Subcutaneous abdominal adipose tissue (tissue), 5 donors: ENCODE results near the gene CEMIP.
"Not testable (repeated sequence)": the region's sequence is repeated elsewhere in the genome, so short reads cannot be mapped to it uniquely, and the experiment has no call there.

ENCODE experiments used
- H3K27ac ChIP-seq: one replicate; pipeline ENCODE4 v1.7.0; 2013; ENCODE audit warnings: low read depth, mild to moderate bottlenecking, inconsistent platforms, low read length, moderate library complexity
- H3K27me3 ChIP-seq, 5 donors: one replicate each; pipeline ENCODE4 v1.7.0; 2013; ENCODE audit warnings: low read length in 5 of 5, inconsistent platforms in 1 of 5; ENCODE audit not compliant: control insufficient read depth in 5 of 5, insufficient read depth in 4 of 5
- H3K36me3 ChIP-seq, 5 donors: one replicate each; pipeline ENCODE4 v1.7.0; 2013; ENCODE audit warnings: low read length in 5 of 5; ENCODE audit not compliant: control insufficient read depth in 5 of 5, insufficient read depth in 5 of 5
- H3K4me1 ChIP-seq, 5 donors: one replicate each; pipeline ENCODE4 v1.7.0; 2013; ENCODE audit warnings: low read length in 5 of 5, mild to moderate bottlenecking in 3 of 5, moderate library complexity in 1 of 5; ENCODE audit not compliant: control insufficient read depth in 5 of 5, insufficient read depth in 5 of 5
- H3K4me3 ChIP-seq, 5 donors: one replicate each; pipeline ENCODE4 v1.7.0; 2013; ENCODE audit warnings: low read length in 5 of 5, low read depth in 1 of 5
- H3K9ac ChIP-seq, 5 donors: one replicate each; pipeline ENCODE4 v1.7.0; 2013; ENCODE audit warnings: low read length in 5 of 5, mild to moderate bottlenecking in 4 of 5, moderate library complexity in 3 of 5
- H3K9me3 ChIP-seq, 5 donors: one replicate each; pipeline ENCODE4 v1.7.0; 2013; ENCODE audit warnings: low read length in 5 of 5; ENCODE audit not compliant: control insufficient read depth in 5 of 5
- donor health status: healthy.
- donor health status: healthy.
- donor health status: healthy.
- donor health status: healthy.
- donor health status: healthy.

Gene CEMIP

DNA sequence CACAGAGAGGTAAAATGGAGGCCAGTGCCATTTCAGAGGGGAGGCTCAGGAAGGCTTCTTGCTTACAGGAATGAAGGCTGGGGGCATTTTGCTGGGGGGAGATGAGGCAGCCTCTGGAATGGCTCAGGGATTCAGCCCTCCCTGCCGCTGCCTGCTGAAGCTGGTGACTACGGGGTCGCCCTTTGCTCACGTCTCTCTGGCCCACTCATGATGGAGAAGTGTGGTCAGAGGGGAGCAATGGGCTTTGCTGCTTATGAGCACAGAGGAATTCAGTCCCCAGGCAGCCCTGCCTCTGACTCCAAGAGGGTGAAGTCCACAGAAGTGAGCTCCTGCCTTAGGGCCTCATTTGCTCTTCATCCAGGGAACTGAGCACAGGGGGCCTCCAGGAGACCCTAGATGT lies 170.6 kb downstream of the CEMIP start:
- Histone ChIP-seq H3K9ac (no peak overlapping the region), H3K36me3 (peaks cover 4 to 83% (median 61%) of the 10 kb centered on the region in 5 donors), H3K27me3 (no peaks in the 10 kb centered on the region), H3K4me1 (peaks cover 0 to 7% (median 4%) of the 10 kb centered on the region in 5 donors), H3K9me3 (no peaks in the 10 kb centered on the region), H3K27ac (no peak overlapping the region), H3K4me3 (no peak overlapping the region)

- H3K9ac ChIP-seq = no peak overlapping the region
- H3K27me3 ChIP-seq = no peaks in the 10 kb centered on the region
- peaks cover 4 to 79% (median 61%) of the 10 kb centered on the region in 5 donors for H3K36me3 ChIP-seq
- no peaks in the 10 kb centered on the region for H3K9me3 ChIP-seq
- H3K27ac ChIP-seq = no peak overlapping the region
- no peak overlapping the region for H3K4me3 ChIP-seq
- H3K4me1 ChIP-seq = peaks cover 0 to 5% (median 0%) of the 10 kb centered on the region in 5 donors
Observed at GRCh38 chr15:80950291-80951078, 171.3 kb downstream of the CEMIP start.

DNA sequence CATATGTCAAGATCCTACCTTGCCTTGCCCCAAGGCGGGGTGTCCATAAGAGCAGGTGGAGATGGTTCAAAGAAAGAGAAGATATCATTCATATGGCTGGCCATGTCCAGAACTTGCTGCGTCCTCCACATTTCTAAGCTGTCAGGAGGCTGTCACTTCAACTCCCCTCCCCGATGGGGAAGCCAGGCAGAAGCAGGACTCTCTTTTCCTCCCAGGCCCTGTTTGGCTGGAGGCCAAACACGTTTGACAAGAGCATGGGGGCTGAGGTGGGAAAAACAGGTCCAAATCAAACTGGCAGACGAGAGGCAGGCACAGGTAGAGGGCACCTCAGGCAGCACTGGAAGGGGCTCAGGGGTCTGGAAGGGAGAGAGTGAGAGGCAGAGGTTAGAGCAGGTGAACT lies 172.8 kb downstream of the CEMIP start:
- Histone ChIP-seq H3K9me3 (no peaks in the 10 kb centered on the region), H3K27me3 (no peaks in the 10 kb centered on the region), H3K9ac (no peak overlapping the region), H3K36me3 (peaks cover 4 to 65% (median 55%) of the 10 kb centered on the region in 5 donors), H3K4me3 (no peak overlapping the region), H3K27ac (no peak overlapping the region), H3K4me1 (no peaks in the 10 kb centered on the region)

- Histone ChIP-seq H3K27ac (no peak overlapping the region), H3K36me3 (peaks cover 4 to 51% (median 41%) of the 10 kb centered on the region in 5 donors), H3K4me1 (no peaks in the 10 kb centered on the region), H3K9me3 (no peaks in the 10 kb centered on the region), H3K27me3 (no peaks in the 10 kb centered on the region), H3K4me3 (no peak overlapping the region), H3K9ac (no peak overlapping the region)
Observed at GRCh38 chr15:80953001-80953952, 174.1 kb downstream of the CEMIP start.

- peaks cover 7 to 50% (median 38%) of the 10 kb centered on the region in 5 donors for H3K36me3 ChIP-seq
- no peak overlapping the region for H3K4me3 ChIP-seq
- H3K27me3 ChIP-seq = no peaks in the 10 kb centered on the region
- no peaks in the 10 kb centered on the region for H3K9me3 ChIP-seq
- no peaks in the 10 kb centered on the region for H3K4me1 ChIP-seq
- no peak overlapping the region for H3K27ac ChIP-seq
- H3K9ac ChIP-seq = no peak overlapping the region
Observed at GRCh38 chr15:80953953-80954778, 175.0 kb downstream of the CEMIP start.

DNA sequence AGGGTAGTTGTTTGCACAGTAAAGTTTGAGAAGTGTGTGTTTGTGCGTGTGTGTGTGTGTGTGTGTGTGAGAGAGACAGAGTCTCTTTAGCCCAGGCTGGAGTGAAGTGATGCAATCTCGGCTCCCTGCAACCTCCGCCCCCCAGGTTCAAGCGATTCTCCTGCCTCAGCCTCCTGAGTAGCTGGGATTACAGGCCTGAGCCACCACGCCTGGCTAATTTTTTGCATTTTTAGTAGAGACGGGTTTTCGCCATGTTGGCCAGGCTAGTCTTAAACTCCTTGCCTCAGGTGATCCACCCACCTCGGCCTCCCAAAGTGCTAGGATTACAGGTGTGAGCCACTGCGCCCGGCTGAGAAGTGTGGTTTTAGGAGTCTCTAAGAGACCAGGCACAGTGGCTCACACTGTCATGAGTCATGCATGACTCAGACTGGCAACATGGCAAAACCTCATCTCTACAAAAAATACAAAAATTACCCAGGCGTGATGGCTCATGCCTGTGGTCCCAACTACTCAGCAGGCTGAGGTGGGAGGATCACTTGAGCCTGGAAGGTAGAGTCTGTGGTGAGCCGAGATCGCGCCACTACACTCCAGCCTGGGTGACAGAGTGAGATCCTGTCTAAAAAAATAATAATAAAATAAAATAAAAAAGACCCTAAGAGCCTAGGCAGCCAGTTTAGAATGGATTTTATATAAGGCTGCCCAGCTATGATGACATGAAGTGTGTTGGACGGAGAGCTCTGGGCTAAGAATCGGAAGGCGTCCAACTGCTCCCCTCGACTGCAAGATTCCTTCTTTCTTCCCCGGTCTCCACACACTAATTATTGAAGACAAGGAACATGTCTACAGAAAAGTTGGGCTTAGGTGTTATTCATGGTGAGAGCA lies 176.6 kb downstream of the CEMIP start:
- not testable (repeated sequence) for H3K9ac ChIP-seq, H3K9me3 ChIP-seq, H3K4me3 ChIP-seq, H3K4me1 ChIP-seq, H3K27me3 ChIP-seq, H3K27ac ChIP-seq
- H3K36me3 ChIP-seq = peaks cover 7 to 41% (median 27%) of the 10 kb centered on the region in 5 donors

DNA sequence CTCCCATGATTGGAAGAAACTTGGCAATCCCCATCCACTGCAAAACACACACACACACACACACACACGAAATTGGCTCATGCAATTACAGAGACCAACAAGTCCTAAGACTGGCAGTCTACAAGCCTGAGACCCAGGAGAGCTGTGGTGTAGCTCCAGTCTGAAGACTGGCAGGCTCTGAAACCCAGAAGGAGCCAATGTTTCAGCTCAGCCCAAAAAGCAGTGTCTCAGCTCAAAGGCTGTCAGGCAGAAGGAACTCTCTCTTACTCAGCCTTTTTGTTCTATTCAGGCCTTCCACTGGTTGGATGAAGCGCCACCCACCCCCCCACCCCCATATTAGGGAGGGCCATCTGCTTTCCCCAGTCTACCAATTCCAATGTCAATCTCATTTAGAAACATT lies 178.4 kb downstream of the CEMIP start:
- H3K36me3 ChIP-seq = peaks cover 3 to 26% (median 16%) of the 10 kb centered on the region in 5 donors
- H3K4me3 ChIP-seq = no peak overlapping the region
- no peak overlapping the region for H3K9ac ChIP-seq
- no peaks in the 10 kb centered on the region for H3K9me3 ChIP-seq
- H3K4me1 ChIP-seq = no peaks in the 10 kb centered on the region
- no peak overlapping the region for H3K27ac ChIP-seq
- H3K27me3 ChIP-seq = no peaks in the 10 kb centered on the region

DNA sequence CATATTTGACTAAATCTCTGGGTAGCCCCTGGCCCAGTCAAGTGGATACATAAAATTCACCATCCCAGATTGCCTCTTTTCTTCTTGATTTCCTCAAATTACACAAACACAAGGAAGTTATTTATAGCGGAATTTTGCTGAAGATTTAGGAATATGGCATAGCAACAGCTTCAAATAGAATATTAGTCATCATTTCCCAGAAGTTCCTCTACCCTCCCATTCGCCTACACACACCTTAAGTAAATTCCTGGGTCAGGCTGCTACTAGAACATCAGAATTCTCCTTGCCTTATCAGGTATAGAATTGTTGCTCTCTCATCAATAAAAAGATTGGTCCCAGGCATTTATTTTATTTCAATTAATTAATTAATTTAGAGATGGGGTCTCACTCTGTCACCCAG lies 178.8 kb downstream of the CEMIP start:
- no peak overlapping the region for H3K4me3 ChIP-seq
- H3K36me3 ChIP-seq = peaks cover 3 to 22% (median 14%) of the 10 kb centered on the region in 5 donors
- no peaks in the 10 kb centered on the region for H3K27me3 ChIP-seq
- no peaks in the 10 kb centered on the region for H3K9me3 ChIP-seq
- no peaks in the 10 kb centered on the region for H3K4me1 ChIP-seq
- H3K27ac ChIP-seq = no peak overlapping the region
- H3K9ac ChIP-seq = no peak overlapping the region
